ENCODE results near the gene KRTAP13-3. TPM values are rescaled to one million over a fixed set of nuclear protein-coding genes. Genes with fewer than 3 reads are reported as not detected.

The KRTAP13-3 gene
- total RNA-seq, 1 experiment from 2014 or later: not detected

GRCh38 chr21:30437010-30437565 is 11.4 kb upstream of the KRTAP13-3 start:
- DNase-seq (ENCODE audit: low read depth, low spot score) (no peak), ATAC-seq (no peak)
- intact Hi-C loops (cut with micrococcal nuclease; ENCODE audit: unreplicated experiment) (no loop called here), in situ Hi-C loops (cut with HindIII; ENCODE audit: low pct_unique_long_range_greater_than_20kb, low sequenced_read_pairs) (no loop called here)
- Histone ChIP-seq H3K4me3 (ENCODE audit: low read depth in 2 of 2, low read length in 2 of 2) (no peak overlapping the region), H3K27me3 (ENCODE audit: control insufficient read depth, insufficient read depth, low read length) (no peaks in the 10 kb centered on the region), H3K4me1 (ENCODE audit: control insufficient read depth, insufficient read depth, low read length) (no peaks in the 10 kb centered on the region), H3K36me3 (ENCODE audit: control insufficient read depth, insufficient read depth, low read length) (no peaks in the 10 kb centered on the region), H3K9me3 (ENCODE audit: control insufficient read depth, insufficient read depth, low read depth, low read length) (no peaks in the 10 kb centered on the region), H3K27ac (ENCODE audit: low read length) (no peak overlapping the region)
- BruUV-seq (replicated peaks): no TSS peak
- TF ChIP-seq, protein P1, sequence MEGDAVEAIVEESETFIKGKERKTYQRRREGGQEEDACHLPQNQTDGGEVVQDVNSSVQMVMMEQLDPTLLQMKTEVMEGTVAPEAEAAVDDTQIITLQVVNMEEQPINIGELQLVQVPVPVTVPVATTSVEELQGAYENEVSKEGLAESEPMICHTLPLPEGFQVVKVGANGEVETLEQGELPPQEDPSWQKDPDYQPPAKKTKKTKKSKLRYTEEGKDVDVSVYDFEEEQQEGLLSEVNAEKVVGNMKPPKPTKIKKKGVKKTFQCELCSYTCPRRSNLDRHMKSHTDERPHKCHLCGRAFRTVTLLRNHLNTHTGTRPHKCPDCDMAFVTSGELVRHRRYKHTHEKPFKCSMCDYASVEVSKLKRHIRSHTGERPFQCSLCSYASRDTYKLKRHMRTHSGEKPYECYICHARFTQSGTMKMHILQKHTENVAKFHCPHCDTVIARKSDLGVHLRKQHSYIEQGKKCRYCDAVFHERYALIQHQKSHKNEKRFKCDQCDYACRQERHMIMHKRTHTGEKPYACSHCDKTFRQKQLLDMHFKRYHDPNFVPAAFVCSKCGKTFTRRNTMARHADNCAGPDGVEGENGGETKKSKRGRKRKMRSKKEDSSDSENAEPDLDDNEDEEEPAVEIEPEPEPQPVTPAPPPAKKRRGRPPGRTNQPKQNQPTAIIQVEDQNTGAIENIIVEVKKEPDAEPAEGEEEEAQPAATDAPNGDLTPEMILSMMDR (IDR thresholded peaks at IDR 0.05): no peak
- no peak for TF ChIP-seq SIN3A (IDR thresholded peaks at IDR 0.05; ENCODE audit: borderline replicate concordance, insufficient read depth, low read depth, low read length)
- TF ChIP-seq, protein P2, sequence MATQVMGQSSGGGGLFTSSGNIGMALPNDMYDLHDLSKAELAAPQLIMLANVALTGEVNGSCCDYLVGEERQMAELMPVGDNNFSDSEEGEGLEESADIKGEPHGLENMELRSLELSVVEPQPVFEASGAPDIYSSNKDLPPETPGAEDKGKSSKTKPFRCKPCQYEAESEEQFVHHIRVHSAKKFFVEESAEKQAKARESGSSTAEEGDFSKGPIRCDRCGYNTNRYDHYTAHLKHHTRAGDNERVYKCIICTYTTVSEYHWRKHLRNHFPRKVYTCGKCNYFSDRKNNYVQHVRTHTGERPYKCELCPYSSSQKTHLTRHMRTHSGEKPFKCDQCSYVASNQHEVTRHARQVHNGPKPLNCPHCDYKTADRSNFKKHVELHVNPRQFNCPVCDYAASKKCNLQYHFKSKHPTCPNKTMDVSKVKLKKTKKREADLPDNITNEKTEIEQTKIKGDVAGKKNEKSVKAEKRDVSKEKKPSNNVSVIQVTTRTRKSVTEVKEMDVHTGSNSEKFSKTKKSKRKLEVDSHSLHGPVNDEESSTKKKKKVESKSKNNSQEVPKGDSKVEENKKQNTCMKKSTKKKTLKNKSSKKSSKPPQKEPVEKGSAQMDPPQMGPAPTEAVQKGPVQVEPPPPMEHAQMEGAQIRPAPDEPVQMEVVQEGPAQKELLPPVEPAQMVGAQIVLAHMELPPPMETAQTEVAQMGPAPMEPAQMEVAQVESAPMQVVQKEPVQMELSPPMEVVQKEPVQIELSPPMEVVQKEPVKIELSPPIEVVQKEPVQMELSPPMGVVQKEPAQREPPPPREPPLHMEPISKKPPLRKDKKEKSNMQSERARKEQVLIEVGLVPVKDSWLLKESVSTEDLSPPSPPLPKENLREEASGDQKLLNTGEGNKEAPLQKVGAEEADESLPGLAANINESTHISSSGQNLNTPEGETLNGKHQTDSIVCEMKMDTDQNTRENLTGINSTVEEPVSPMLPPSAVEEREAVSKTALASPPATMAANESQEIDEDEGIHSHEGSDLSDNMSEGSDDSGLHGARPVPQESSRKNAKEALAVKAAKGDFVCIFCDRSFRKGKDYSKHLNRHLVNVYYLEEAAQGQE (IDR thresholded peaks at IDR 0.05; ENCODE audit: insufficient read depth in 1 of 2, low read depth in 2 of 2, low read length in 1 of 2): no peak
- TF ChIP-seq TCF7L2 (IDR thresholded peaks at IDR 0.05; ENCODE audit: low read depth, low read length): no peak
- TF ChIP-seq POLR2AphosphoS5 (IDR thresholded peaks at IDR 0.05; ENCODE audit: low read depth, low read length): no peak
- ChIA-PET POLR2A (no interaction called here), CTCF (no interaction called here)

GRCh38 chr21:30434033-30434631 is 8.4 kb upstream of the KRTAP13-3 start:
- TF ChIP-seq, protein P1 (IDR thresholded peaks at IDR 0.05): peak; percentile 66
- TF ChIP-seq, protein P2 (IDR thresholded peaks at IDR 0.05; ENCODE audit: insufficient read depth in 1 of 2, low read depth in 2 of 2, low read length in 1 of 2): no peak
- TF ChIP-seq TCF7L2 (IDR thresholded peaks at IDR 0.05; ENCODE audit: low read depth, low read length): no peak
- DNase-seq (ENCODE audit: low read depth, low spot score): peak; percentile 0
- no peaks in the 10 kb centered on the region for H3K27me3 ChIP-seq (ENCODE audit: control insufficient read depth, insufficient read depth, low read length)
- ChIA-PET POLR2A (no interaction called here), CTCF (no interaction called here)
- no peak for ATAC-seq
- BruUV-seq (replicated peaks): no TSS peak
- in situ Hi-C loops (cut with HindIII; ENCODE audit: low pct_unique_long_range_greater_than_20kb, low sequenced_read_pairs): no loop called here
- intact Hi-C loops (cut with micrococcal nuclease; ENCODE audit: unreplicated experiment): no loop called here
- H3K27ac ChIP-seq (ENCODE audit: low read length): no peak overlapping the region
- no peaks in the 10 kb centered on the region for H3K9me3 ChIP-seq (ENCODE audit: control insufficient read depth, insufficient read depth, low read depth, low read length)
- no peak overlapping the region for H3K4me3 ChIP-seq (ENCODE audit: low read depth in 2 of 2, low read length in 2 of 2)
- no peaks in the 10 kb centered on the region for H3K36me3 ChIP-seq (ENCODE audit: control insufficient read depth, insufficient read depth, low read length)
- no peaks in the 10 kb centered on the region for H3K4me1 ChIP-seq (ENCODE audit: control insufficient read depth, insufficient read depth, low read length)
